Measurements from ENCODE around the gene EIF3I. TPM values are rescaled to one million over a fixed set of nuclear protein-coding genes. Genes with fewer than 3 reads are reported as not detected.

The EIF3I gene
- total RNA-seq, 1 donor from 2014 or later: 184 TPM

DNA sequence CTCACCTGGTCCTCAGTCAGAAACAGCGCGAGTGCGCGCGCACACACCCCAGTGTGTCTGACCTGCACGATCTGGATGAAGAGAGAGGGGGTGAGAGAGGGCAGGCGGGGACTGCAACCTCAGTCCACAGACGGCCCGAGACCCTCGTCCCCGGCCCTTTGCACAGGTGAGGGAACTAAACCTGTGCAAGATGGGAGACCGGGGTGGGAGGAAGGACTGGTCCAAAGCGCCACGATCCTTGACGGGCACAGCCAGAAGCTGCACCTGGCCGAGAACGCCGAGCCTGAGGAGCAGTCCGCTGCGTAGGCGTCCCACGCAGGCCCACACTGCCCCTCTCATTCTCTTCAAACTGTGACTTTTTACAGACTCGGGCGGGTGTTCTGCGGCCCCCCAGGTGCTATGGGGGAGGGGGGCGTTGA is 17.3 kb upstream of the EIF3I start:
- Histone ChIP-seq H3K4me2 (ENCODE audit: low read length) (peak overlapping the region; percentile 95), H3K27me3 (ENCODE audit: insufficient read depth, low read length) (no peaks in the 10 kb centered on the region), H3K9me3 (ENCODE audit: insufficient read depth, low read depth, low read length) (no peaks in the 10 kb centered on the region), H3K36me3 (ENCODE audit: insufficient read depth, low read length) (no peaks in the 10 kb centered on the region), H3K4me3 (ENCODE audit: insufficient read depth, low read depth, low read length) (peak overlapping the region; percentile 70), H4K20me1 (ENCODE audit: insufficient read depth, low read length) (no peaks in the 10 kb centered on the region), H3K9ac (ENCODE audit: low read length) (peak overlapping the region; percentile 91), H3K4me1 (ENCODE audit: insufficient read depth, low read length) (peaks cover 16% of the 10 kb centered on the region), H3K79me2 (ENCODE audit: insufficient read depth, low read length) (peaks cover 6% of the 10 kb centered on the region), H3K27ac (ENCODE audit: low read depth, low read length) (peak overlapping the region; percentile 55), H2AFZ (ENCODE audit: low read depth, low read length) (peak overlapping the region; percentile 85)
- DNase-seq (ENCODE audit: low read depth) (no peak), FAIRE-seq (no peak)
- H3K27me3 Mint-ChIP-seq (ENCODE audit: low read depth, unreplicated experiment): no peaks in the 10 kb centered on the region
- H3K9me3 Mint-ChIP-seq (ENCODE audit: unreplicated experiment): no peaks in the 10 kb centered on the region
- peak overlapping the region; percentile 85 for H3K4me3 Mint-ChIP-seq (ENCODE audit: unreplicated experiment)
- H3K4me1 Mint-ChIP-seq (ENCODE audit: low read depth, unreplicated experiment): peaks cover 10% of the 10 kb centered on the region
- TF ChIP-seq EZH2 (IDR thresholded peaks at IDR 0.05; ENCODE audit: insufficient read depth, low read length): no peak
- TF ChIP-seq, protein P1, sequence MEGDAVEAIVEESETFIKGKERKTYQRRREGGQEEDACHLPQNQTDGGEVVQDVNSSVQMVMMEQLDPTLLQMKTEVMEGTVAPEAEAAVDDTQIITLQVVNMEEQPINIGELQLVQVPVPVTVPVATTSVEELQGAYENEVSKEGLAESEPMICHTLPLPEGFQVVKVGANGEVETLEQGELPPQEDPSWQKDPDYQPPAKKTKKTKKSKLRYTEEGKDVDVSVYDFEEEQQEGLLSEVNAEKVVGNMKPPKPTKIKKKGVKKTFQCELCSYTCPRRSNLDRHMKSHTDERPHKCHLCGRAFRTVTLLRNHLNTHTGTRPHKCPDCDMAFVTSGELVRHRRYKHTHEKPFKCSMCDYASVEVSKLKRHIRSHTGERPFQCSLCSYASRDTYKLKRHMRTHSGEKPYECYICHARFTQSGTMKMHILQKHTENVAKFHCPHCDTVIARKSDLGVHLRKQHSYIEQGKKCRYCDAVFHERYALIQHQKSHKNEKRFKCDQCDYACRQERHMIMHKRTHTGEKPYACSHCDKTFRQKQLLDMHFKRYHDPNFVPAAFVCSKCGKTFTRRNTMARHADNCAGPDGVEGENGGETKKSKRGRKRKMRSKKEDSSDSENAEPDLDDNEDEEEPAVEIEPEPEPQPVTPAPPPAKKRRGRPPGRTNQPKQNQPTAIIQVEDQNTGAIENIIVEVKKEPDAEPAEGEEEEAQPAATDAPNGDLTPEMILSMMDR (IDR thresholded peaks at IDR 0.05; ENCODE audit: insufficient read depth, low read depth, low read length): no peak
- H3K36me3 Mint-ChIP-seq (ENCODE audit: low read depth, unreplicated experiment): peaks cover 2% of the 10 kb centered on the region
- H3K27ac Mint-ChIP-seq (ENCODE audit: unreplicated experiment): no peak overlapping the region

- H3K4me3 ChIP-seq (ENCODE audit: insufficient read depth, low read depth, low read length): peak within 1 kb of the TSS; percentile 70
- peak within 1 kb of the TSS; percentile 85 for H3K4me3 Mint-ChIP-seq (ENCODE audit: unreplicated experiment)
- peak within 1 kb of the TSS; percentile 95 for H3K4me2 ChIP-seq (ENCODE audit: low read length)
- H3K36me3 Mint-ChIP-seq (ENCODE audit: low read depth, unreplicated experiment): peaks cover 2% of the 10 kb centered on the region
- peaks cover 6% of the 10 kb centered on the region for H3K79me2 ChIP-seq (ENCODE audit: insufficient read depth, low read length)
- no peaks in the 10 kb centered on the region for H3K27me3 Mint-ChIP-seq (ENCODE audit: low read depth, unreplicated experiment)
- no peaks in the 10 kb centered on the region for H3K27me3 ChIP-seq (ENCODE audit: insufficient read depth, low read length)
- no peaks in the 10 kb centered on the region for H3K9me3 ChIP-seq (ENCODE audit: insufficient read depth, low read depth, low read length)
- H2AFZ ChIP-seq (ENCODE audit: low read depth, low read length): peak within 1 kb of the TSS; percentile 85
- H3K9me3 Mint-ChIP-seq (ENCODE audit: unreplicated experiment): no peaks in the 10 kb centered on the region
- H3K36me3 ChIP-seq (ENCODE audit: insufficient read depth, low read length): no peaks in the 10 kb centered on the region
- no peaks in the 10 kb centered on the region for H4K20me1 ChIP-seq (ENCODE audit: insufficient read depth, low read length)
- H3K4me1 ChIP-seq (ENCODE audit: insufficient read depth, low read length): peaks cover 13% of the 10 kb centered on the region
- H3K27ac ChIP-seq (ENCODE audit: low read depth, low read length): peak within 1 kb of the TSS; percentile 55
- TF ChIP-seq EZH2 (IDR thresholded peaks at IDR 0.05; ENCODE audit: insufficient read depth, low read length): no peak
- TF ChIP-seq, protein P1 (IDR thresholded peaks at IDR 0.05; ENCODE audit: insufficient read depth, low read depth, low read length): no peak
- peak within 1 kb of the TSS; percentile 91 for H3K9ac ChIP-seq (ENCODE audit: low read length)
- FAIRE-seq (no peak), DNase-seq (ENCODE audit: low read depth) (peak; percentile 59)
- H3K4me1 Mint-ChIP-seq (ENCODE audit: low read depth, unreplicated experiment): peaks cover 6% of the 10 kb centered on the region
- peak within 1 kb of the TSS; percentile 12 for H3K27ac Mint-ChIP-seq (ENCODE audit: unreplicated experiment)
These were observed 16.5 kb upstream of the EIF3I start, which contains the start of gene IQCC for GRCh38 chr1:32205401-32206370. TSS of gene IQCC (plus strand) at chr1:32205671. CDS start at chr1:32205682, 11 bp downstream.
